ENCODE data around the gene RDH14.

RDH14 gene

GRCh38 chr2:18566145-18566769 is 5.8 kb upstream of the RDH14 start:
- no peak for DNase-seq (ENCODE audit: low read depth, low spot score)

- DNase-seq (ENCODE audit: low read depth, low spot score), result no peak
Observed at GRCh38 chr2:18560797-18561085, 288 bp upstream of the RDH14 start.

- DNase-seq (ENCODE audit: low read depth, low spot score), result no peak
Observed at GRCh38 chr2:18559531-18560030, 872 bp downstream of the RDH14 start.

- DNase-seq (ENCODE audit: low read depth, low spot score), result no peak
Observed at GRCh38 chr2:18558458-18558857, 2.0 kb downstream of the RDH14 start.

- no peak for DNase-seq (ENCODE audit: low read depth, low spot score)
Observed at GRCh38 chr2:18557121-18557520, 3.3 kb downstream of the RDH14 start.

GRCh38 chr2:18552351-18553077 is 7.9 kb downstream of the RDH14 start:
- DNase-seq (ENCODE audit: low read depth, low spot score), result no peak

GRCh38 chr2:18551623-18552022 is 8.8 kb downstream of the RDH14 start:
- no peak for DNase-seq (ENCODE audit: low read depth, low spot score)

GRCh38 chr2:18551169-18551568 is 9.3 kb downstream of the RDH14 start:
- DNase-seq (ENCODE audit: low read depth, low spot score), result no peak

GRCh38 chr2:18550433-18550832 is 10.0 kb downstream of the RDH14 start:
- DNase-seq (ENCODE audit: low read depth, low spot score), result no peak

- no peak for DNase-seq (ENCODE audit: low read depth, low spot score)
Observed at GRCh38 chr2:18549083-18549482, 11.4 kb downstream of the RDH14 start.

GRCh38 chr2:18548621-18549020 is 11.8 kb downstream of the RDH14 start:
- DNase-seq (ENCODE audit: low read depth, low spot score), result no peak

GRCh38 chr2:18546567-18546966 is 13.9 kb downstream of the RDH14 start:
- DNase-seq (ENCODE audit: low read depth, low spot score), result no peak

GRCh38 chr2:18545384-18545783 is 15.1 kb downstream of the RDH14 start:
- DNase-seq (ENCODE audit: low read depth, low spot score), result no peak

- no peak for DNase-seq (ENCODE audit: low read depth, low spot score)
Observed at GRCh38 chr2:18544171-18544570, 16.3 kb downstream of the RDH14 start.

GRCh38 chr2:18540872-18541271 is 19.6 kb downstream of the RDH14 start:
- no peak for DNase-seq (ENCODE audit: low read depth, low spot score)

- no peak for DNase-seq (ENCODE audit: low read depth, low spot score)
Observed at GRCh38 chr2:18536697-18537096, 23.8 kb downstream of the RDH14 start.

- no peak for DNase-seq (ENCODE audit: low read depth, low spot score)
Observed at GRCh38 chr2:18536100-18536499, 24.4 kb downstream of the RDH14 start.

- no peak for DNase-seq (ENCODE audit: low read depth, low spot score)
Observed at GRCh38 chr2:18531194-18531593, 29.3 kb downstream of the RDH14 start.

- no peak for DNase-seq (ENCODE audit: low read depth, low spot score)
Observed at GRCh38 chr2:18527822-18528221, 32.6 kb downstream of the RDH14 start.

- DNase-seq (ENCODE audit: low read depth, low spot score), result no peak
Observed at GRCh38 chr2:18527326-18527725, 33.1 kb downstream of the RDH14 start.

- DNase-seq (ENCODE audit: low read depth, low spot score), result no peak
Observed at GRCh38 chr2:18526429-18526828, 34.0 kb downstream of the RDH14 start.

GRCh38 chr2:18525852-18526251 is 34.6 kb downstream of the RDH14 start:
- no peak for DNase-seq (ENCODE audit: low read depth, low spot score)

- DNase-seq (ENCODE audit: low read depth, low spot score), result no peak
Observed at GRCh38 chr2:18525236-18525635, 35.2 kb downstream of the RDH14 start.

Data from brain pericyte (primary cell).